ENCODE results near the gene SRGAP3.
"Not testable (repeated sequence)": the region's sequence is repeated elsewhere in the genome, so short reads cannot be mapped to it uniquely, and the experiment has no call there.

SRGAP3 gene

DNA sequence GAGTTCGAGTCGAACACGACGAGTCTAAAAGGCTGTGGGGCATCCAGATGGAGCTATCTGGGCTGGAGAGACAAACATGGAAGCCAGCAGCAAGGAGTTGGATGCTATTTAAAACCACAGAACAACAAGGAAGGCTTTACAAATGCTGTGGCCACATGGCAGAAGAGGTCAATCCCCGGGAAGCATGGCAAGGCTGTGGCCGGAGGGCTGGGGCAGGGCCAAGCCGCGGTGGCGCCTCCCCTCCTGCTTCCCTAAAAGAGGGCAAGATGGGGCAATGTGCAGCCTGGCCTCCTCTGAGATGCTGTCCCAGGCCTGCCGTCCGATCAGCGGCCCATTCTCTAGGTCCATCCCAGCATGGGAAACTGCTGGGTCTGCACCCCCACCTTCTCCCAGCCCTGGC is 139.1 kb downstream of the SRGAP3 start:
- DNase-seq: no peak

DNA sequence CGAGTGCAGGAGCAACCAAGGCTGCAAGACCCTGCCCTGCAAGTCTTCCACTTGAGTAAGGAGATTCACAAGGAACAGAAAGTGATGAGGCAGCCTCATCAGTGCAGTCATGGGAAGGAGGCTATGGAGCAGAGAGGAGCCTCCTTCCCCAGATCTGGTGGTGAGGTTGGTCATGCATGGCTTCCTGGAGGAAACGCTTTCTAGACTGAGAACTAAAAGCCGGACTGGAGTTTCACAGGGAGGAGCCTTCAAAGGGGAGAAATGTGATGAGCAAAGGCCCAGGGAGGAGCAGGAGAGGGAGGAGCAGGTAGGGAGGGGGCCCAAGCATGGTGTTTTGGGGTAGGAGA is 139.9 kb downstream of the SRGAP3 start:
- no peak for DNase-seq

DNA sequence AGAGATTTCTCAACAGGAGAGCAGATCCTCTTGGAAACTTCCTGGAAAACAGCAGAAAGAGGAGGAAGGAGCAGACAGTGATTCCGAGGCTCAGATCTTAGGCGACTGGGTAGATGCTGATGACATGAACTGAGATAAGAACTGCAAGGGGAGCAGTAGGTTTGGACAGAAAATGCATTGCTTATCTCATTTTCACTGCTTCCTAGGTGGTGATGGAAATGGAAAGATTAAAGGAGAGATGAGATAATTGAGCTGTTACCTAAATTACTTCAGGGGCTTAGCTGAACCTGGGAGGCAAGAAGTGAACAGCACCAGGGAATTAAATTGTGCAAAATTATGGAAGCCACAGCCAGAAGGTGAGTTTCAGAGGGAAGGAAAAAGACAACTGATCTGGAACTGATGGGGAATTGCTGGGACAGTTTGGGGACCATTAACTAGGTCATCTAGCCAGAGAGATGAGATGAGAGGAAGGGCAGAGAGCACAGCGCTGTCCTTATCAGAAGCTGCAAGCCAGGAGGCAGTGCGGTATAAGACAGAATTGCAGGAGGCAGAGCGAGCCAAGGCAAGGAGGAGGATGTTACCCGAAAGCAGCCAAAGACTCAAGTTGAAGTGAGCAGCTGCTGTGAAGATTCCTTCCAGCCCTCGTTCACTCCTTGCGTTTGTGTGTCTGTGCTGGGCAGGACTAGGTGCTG is 140.4 kb downstream of the SRGAP3 start:
- no peak for DNase-seq

DNA sequence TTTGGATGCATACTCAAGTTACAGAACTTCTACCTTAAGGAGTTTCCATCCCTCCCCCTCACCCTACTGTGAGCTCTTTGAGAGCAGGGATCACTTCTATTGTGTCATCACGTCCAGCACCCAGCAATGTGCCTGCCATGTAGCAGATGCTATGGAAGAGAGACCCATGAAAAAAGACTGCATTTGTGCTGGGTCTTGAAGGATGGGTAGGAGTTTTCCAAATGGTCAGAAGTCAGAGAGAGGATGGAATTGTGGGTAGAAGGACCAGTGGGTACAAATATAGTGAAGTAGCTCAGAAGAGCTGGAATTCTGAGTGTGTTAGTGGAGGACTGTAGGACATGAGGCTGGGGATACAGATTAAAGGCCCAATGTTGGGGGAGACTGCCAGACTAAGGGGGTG is 141.7 kb downstream of the SRGAP3 start:
- no peak for DNase-seq

DNA sequence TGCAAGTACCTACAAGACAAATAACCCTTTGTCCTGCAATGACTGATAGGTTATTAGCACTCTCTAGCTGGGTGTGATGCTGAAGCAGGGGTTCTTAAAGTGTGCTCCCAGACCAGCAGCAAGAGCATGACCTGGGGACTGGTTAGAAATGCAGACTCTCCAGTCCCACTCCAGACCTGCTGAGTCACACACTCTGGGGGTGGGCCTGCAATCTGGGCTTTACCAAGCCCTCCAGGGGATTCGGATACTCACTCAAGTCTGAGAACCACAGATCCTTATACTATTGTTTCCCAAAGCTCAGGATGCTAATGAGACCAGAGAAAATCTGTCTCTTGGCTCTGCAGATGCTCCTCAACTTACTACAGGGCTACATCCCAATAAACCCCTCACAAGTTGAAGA is 144.0 kb downstream of the SRGAP3 start:
- DNase-seq: no peak

DNA sequence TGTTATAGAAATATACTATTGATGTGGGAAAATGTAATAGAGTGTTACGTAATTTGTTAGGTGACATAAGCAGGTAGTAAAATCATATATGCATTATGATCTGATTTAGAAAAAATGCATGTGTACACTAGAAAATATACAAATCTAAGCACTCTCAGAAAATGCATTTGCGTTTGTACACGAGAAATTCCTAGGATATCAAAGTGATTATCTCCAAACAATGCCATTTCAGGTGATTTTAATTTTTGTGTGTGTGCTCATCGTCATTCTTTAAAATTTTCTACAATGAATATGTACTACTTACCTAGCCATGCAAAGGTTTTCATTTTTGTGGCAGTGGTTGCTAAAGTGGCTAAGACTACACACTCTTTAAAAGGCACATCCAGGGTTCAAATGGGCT is 145.3 kb downstream of the SRGAP3 start:
- no peak for DNase-seq

DNA sequence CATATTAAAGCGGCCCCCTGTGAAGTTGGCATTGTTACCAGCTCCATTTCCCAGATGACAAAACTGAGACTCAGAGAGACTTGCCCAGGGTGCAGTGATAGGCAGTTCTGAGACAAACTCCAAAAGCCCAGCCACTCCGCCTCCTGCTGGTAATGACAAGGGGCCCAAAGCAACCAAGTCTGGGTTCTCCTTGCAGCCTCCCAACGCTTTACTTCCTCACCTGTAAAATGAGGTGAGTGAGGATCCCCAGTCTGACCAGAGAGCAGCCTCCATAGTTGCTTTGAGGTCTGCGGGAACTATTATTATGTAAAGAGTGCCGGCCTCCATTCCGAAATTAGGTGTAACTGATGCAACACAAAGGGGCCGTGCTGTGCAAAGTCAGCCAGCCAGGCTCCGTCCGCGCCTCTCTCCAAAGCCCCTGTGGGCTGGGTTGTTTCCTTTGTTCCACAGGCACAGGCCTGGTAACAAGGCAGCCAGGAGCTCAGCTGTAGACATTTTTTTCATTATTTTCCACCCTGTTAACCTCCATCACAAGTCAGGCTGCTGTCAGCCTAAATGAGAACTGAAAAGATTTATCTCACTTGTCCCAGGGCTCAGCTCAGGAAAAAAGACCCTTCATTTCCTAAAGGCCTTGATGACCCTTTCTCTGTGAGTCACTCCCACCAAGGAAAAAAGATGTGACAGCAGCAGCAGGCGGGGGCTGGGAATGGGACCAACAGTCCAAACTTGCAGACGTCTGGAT is 147.0 kb downstream of the SRGAP3 start:
- no peak for DNase-seq

DNA sequence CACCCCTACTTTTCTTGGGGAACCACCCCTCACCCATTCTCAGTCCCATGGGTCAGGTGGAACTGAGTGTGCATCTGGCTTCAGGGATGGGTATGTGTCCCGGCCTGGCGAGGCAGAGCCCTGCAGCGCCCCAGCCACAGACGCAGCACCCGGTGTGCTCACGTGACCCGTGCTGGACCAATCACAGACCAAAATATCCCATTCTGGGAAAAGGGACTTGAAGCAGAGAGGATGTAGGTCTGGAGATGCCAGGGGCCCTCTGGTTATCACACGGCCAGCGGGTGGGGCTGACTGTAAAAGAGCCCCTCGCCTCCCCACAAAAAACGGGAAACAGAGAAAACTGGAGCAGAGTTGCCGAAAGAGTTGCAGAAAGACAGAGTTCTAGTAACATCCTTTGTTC is 148.2 kb downstream of the SRGAP3 start:
- no peak for DNase-seq

DNA sequence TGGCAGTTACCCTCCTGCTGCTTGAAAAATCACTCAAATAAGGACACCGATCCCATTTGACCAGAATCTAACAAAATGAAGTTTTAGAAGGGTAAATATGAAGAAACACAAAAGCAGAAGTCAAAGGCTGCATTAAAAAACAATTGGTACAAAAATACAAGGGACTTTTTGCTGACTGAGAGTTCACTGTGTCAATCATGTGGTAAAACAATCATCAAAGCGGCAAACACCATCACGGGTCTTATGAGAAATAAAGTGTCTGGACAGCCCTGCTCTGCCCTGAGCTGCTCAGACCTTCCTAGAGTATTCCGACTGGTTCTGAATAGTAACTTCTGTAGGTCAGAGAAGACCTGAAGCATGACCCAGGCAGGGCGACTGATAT is 148.9 kb downstream of the SRGAP3 start:
- no peak for DNase-seq

DNA sequence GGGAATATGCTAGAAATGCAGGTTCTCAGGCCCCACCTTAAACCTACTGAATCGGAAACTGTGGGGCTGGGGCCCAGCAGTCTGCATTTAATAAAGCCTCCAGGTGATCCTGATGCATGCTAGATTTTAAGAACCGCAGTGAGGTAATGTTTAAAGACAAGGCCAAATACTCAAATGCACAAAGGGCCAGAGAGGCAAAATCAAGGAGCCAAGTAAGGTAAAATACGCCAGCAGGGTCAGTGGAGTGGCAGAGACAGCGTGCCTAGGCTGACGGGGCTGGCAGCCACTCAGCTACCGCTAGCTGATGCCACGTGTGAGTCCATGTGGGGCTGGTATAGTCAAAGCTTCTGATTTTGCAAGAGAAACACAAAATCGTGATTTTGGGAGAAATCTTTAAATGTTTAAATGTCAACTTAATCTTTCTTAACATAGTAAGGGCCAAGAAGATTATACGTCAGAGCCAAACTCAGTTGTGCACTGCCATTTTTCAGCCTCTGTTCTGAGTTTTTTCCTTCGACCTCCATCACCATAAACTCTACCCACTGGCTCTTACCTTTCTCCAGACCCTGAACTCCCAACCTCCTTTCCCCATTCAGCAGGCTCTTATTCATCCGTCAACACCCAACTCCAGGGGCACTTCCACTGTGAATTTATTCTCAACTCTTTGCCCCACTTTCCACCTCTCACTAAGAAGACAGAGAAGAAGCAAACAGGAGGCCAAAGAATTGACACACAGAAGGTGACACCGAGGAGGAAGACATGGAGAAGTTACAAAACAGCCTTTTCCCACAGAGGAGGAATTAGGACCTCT is 149.5 kb downstream of the SRGAP3 start:
- no peak for DNase-seq

DNA sequence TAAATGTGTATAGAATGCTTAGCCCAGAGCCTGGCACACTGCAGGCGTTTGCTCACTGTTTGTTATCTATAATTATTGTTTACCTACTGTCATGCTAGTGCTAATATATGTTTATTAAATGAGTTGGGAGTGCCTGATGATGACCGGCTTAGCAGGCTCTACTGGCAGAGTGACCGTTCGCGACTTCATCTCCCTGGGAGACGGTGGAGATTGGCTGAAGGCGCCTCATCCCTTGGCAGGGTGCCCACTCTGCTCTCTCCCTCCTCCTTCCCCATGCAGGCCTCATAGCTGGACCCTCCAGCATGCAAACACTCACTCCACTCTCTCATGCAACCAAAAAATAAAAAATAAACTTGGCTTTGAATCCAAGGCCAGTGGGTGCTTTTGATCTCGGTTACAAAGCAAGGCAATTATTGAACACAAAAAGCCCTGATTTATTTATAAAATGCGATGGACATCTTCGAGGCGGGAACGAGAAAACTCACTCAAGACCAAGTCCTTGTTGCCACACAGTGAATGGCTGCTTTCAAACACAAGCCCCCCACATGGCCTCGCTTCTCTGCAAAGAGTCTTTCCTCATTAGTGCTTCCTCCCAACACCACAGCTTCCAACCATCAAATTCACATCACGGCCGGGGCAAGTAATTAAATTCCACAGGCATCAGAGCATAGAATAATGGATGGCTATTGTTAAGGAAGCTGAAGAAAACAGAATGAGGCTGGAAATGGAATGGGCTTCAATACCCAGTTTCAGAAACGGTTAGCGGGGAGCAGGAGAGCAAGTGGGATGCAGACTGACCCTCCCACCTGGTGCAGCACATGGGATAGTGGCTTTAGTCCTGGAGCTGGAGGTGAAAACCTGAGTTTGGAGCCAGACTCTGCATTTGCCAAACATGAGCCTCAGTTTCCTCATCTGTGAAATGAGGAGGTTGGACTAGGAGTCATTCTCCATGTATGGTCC is 150.4 kb downstream of the SRGAP3 start:
- peak; percentile 44 for DNase-seq

DNA sequence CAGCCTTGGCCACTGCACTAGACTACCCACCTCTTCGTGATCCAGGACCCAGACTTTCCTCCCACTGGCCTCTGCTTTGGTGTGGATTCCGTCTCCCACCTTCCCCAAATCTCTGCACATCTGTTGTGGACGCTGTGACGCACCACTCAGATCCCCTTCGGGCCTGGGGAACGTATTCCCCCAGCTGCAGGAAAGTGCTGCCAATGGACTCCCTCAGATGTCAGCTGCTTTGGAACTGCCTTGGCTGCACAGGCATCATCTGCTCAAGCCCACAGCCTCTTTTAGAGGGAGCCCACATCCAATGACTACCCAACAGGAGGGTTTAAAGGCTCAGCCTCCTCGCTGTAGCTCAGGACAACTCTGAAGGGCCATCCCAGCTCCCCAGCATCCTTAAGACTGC is 152.0 kb downstream of the SRGAP3 start:
- DNase-seq: no peak

DNA sequence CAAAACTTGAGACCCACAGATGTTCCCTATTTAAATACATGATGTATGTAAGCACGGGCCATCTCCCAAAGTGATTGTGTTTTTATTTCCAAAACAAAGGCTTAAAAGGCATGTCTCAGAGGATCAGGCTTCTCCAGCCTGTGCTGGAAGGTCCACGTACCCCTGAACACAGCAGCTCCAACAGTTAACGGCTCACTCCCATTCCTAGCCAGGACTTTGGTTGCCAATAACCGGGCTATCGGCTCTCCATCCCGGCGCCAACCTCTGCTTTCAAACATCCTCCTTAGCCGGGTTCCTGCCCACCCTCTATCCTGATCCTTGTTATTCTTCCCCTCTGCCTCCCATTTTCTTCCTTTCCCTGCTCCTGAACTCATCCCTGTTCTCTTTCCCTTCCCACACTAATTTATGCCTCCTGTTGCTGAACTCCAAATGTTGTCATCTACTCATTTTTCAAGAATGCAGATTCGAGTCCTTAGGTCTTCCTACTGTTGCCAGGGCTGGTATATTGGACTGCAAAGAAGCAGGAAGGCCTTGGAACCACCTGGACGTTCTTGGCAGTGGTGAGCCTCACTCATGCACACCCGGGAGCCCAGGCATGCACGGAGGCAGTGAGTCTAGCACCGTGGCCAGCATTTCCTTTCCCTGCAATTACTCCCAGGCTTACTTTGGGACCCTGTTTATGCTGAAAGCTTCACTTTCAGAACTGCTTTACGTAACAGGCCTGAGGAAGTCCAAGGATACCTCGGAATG is 157.8 kb downstream of the SRGAP3 start:
- no peak for DNase-seq

DNA sequence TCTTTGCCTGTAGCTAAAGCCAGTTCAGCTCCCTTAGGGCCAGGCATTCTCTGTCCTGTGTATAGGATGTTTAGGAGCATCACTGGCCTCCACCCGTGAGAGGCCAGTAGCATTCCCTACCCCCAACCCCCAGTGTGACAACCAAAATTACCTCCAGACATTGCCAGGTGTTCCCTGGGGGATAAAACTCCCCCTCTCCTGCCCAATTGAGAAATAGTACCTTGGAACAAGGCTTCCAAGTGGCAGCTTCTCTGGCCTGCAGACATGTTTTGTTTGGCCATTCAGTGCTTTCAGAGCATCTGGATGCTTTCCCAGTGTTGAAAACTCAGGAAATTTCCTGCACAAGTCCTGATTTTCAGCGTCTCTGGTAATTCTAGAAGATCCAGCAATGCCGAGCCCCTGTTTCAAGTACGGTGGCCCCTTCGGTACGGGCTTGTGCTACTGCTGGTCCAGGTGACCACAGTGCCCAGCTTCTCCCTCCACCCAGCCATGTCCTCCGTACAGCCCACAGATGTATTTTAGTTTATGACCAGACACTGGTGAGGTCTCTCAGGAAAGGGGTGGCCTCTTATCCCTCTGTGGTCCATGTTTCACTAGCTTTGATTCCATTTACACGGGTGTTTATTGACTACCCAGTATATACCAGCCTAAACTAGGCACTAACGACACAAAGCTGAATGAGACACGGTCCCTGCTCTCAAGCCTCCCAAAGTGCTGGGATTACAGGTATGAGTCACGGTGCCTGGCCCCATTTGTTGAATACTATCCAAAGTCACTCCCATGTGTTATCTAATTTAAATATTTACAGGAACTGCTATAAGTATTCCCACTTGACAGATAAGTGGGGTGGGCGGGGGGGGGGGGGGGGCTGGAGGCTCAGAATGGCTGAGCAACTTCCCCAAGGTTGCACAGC is 160.7 kb downstream of the SRGAP3 start:
- DNase-seq: no peak

DNA sequence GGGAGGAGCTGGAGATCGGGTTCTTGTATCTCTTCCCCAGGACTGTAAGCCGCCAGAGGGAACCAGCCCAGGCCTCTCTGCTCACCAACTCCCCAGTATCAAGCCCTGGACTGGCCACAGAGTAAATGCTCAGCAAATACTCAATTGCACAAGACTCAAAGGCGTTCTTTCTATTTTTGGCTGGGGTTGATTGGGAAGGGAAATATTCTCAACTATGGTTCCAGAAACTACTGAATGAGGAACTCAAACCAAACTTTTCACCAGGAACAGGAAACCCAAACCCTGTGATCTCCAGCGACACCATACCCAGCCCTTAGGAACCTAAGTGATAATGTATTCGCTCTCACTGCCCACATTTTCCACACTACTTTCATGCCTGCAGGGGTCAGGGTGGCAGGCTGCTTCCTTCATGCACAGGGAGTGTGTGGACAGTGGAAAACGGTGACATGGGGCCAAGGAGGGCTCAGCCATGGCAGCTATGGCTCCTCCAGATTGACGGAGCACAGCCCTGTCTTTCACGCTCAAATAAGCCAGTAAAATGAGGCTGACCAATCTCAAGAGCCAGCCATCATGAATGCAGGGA is 161.5 kb downstream of the SRGAP3 start:
- DNase-seq: no peak

DNA sequence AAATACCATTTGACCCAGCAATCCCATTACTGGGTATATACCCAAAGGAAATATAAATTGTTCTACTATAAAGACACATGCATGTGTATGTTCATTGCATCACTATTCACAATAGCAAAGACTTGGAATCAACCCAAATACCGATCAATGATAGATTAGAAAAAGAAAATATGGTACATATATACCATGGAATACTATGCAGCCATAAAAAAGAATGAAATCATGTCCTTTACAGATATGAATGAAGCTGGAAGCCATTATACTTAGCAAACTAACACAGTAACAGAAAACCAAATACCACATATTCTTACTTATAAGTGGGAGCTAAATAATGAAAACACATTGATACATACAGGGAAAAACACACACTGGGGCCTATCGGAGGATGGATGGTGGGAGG is 164.0 kb downstream of the SRGAP3 start:
- DNase-seq: not testable (repeated sequence)

DNA sequence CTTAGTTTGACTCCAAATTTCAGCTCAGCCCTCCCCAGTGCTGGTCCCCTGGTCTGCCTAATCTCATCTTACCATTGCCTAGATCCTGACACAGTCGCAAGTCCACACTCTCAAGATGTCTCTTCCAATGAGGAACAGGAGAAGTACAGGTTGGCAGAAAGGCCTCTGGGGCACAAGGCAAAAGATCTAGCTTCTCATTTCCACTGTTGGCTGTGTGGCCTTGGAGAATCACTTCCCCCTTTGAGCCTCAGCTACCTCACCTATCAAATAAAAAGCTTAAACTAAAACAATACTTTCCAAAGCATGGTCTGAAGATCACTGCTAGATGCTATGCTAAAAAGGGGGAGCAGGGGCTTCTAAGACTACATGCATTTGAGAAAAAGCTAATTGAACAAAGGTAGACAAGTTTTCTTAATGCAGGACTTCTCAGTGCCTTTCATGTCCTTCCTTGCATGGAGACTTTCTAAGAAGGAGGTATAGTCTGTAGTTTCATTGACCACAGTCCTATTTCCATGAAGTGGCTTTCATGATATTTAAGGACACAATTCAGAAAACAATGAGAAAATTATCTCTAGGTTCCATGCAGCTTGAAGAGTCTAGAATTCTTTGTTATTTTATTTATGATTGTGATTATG is 168.1 kb downstream of the SRGAP3 start:
- no peak for DNase-seq

DNA sequence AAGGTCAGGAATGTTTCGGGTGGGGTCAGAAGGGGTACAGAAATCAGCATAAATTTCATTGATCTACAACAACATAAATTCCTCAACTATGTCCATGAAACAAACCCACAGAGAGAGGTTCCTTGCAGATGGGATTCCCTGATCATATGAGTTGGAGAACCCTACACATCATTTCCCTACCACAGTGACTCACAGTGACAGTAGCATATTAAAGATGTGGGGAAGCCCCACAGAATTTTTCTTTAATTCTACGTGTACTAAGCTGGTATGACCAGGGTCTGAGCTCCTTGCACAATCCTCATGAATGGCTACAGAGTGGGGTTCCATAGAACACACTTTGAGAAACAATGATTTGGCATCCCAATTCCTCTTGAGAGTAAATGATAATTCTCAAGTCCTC is 169.3 kb downstream of the SRGAP3 start:
- no peak for DNase-seq

DNA sequence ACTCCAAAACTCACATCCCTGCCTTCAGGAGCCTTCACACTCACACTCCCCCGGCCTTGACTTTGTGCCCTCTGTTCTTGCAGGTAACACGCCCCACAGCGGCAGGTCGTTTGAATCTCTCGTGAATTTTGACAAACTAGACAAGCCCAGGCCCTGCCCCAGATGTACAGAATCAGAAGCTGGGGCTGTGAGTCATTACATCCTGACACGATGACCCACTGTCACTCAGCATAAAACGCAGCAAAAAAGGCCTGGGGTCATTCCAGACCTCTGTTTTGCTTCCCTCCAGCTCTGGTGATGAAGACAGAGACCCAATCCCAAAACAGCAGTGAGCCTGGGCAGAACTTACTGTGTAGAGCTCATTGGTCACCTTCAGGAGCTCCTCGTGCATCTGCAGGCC is 169.8 kb downstream of the SRGAP3 start:
- DNase-seq: no peak

Measured in NCI-H1417 treated with DMSO at 0.1 percent for 48 hours (cell line).